HG03039 (cell line): ENCODE results near the gene SLC26A5.
"Not testable (repeated sequence)": the region's sequence is repeated elsewhere in the genome, so short reads cannot be mapped to it uniquely, and the experiment has no call there.

Source experiments
- ATAC-seq: cut with Tn5 transposase; IDR thresholded peaks from one replicate; pipeline ENCODE4 v1.9.1; 2021; ENCODE audit warnings: mild to moderate bottlenecking, moderate library complexity; ENCODE audit not compliant: unreplicated experiment

The SLC26A5 gene

GRCh38 chr7:103405789-103406613, 40.0 kb downstream of the SLC26A5 start:
- not testable (repeated sequence) for ATAC-seq

DNA sequence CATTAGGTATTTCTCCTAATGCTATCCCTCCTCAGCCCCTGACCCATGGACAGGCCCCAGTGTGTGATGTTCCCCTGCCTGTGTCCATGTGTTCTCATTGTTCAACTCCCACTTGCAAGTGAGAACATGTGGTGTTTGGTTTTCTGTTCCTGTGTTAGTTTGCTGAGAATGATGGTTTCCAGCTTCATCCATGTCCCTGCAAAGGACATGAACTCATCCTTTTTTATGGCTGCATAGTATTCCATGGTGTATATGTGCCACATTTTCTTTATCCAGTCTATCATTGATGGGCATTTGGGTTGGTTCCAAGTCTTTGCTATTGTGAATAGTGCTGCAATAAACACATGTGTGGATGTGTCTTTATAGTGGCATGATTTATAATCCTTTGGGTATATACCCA, 46.3 kb downstream of the SLC26A5 start:
- ATAC-seq, result not testable (repeated sequence)

DNA sequence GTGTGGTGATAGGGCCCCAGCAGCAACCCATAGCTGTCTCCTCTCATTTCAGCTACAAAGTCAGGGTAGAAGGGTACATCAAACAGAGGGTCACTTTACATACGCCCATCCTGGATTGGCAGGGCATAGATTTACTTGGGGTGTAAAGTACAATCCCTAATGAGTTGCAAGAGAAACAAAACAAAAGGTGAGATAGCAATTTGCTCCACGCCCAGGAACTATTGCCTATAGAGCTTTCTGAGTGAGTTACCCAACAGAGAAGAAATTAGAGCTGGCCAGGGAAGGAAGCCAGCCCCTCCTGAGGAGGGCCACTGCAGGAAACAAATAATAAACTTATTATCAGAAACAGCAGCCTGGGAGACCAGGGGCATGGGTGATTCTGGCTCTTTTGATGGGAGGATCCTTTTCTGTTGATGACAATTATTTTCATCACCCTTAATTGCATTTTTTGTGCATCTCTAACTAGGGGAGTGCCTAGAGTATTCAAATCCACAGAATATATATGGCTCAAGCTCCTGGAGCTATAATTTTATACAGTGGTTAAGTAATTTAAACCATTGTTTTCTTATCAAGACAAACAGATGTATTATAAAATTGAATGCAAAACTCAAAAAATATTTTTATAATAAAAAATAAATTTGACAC, 47.4 kb downstream of the SLC26A5 start:
- ATAC-seq, result no peak

DNA sequence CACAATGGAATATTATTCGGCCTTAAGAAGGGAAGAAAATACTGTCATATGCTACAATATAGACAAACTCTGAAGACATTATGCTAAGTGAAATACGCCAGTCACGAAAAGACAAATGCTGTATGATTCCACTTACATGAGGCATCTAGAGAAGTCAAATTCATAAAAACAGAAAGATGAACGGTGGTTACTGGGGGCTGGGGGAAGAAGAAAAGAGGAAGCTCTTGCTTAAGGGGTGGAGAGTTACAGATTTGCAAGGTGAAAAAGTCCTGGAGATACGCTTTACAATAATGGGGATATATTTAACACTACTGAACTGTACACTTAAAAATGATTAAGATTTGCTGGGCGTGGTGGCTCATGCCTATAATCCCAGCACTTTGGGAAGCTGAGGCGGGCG, 49.5 kb downstream of the SLC26A5 start:
- no peak for ATAC-seq

DNA sequence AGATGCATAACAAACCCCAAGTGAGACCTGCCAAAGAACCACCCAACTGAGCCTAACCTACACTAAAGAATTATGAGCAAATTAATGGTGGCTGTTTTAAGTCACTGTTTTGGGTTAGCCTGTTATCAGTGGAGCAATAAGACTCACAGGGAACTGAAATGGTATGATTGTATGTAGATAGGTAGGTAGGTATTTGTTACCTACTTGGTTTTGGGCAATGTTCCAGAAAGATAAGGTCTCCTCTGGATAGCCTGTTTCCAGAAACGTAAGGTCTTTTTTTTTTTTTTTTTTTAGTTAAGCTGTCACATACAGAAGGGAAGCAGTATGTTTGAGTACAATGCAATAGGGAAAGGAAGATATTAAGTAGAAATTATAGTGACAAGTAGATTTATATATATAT, 50.9 kb downstream of the SLC26A5 start:
- ATAC-seq, result no peak

DNA sequence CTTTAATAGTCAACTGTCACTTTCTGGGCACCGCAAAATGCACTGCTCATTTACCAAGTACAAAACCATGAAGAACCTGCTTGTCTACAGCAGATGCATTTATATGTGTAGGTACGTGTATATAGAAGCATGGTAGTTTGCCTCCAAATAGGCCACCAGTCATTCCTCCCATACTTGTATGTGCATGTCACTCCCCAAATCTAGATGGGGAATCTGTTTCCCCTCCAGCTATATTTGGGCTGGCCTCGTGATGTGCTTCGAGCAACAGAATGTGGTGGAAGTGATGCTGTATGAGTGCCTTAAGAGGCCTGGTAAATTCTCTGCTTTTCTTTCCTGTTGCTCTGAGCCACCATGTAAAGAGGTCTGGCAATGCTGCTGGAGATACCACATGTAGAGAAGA, 51.4 kb downstream of the SLC26A5 start:
- no peak for ATAC-seq

- no peak for ATAC-seq
These were observed 54.0 kb downstream of the SLC26A5 start for GRCh38 chr7:103391976-103392375.

DNA sequence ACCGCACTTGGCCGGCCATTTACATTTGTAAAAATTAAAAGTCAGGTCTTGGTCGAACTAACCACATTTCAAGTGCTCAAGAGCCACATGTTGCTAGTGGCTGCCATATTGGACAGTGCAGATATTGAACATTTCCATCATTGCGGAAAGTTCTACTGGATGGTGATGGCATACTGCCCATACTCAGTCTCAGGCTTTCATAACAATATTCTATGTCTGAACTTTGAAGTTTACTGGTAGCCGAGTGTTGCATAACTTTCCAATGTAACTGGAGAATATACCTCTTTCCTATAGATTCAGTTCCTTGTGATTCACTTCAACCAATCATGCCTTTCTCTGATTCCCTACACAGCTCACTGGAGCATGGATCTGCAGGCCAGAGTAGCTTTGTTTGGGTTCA, 54.9 kb downstream of the SLC26A5 start:
- no peak for ATAC-seq

DNA sequence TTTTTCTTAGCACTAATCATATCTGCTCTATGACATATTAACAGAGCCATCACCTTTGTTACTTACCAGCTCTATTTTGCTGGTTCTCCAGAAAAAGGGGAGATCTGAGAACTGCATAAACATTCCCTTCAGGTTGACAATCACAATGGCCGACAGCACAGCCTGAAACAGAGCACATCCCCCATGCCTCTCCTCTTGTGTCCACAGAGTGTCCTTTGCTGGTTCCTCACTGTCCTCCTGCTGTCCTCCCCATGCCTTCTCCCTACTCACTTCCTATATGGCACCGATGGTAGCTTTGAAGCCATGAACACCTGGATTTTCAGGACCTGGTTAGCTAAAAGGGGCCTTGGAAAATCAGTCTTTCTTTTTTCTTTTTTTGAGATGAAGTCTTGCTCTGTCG, 56.7 kb downstream of the SLC26A5 start:
- no peak for ATAC-seq

GRCh38 chr7:103388469-103389140, 57.4 kb downstream of the SLC26A5 start:
- no peak for ATAC-seq

- ATAC-seq, result no peak
These were observed 58.8 kb downstream of the SLC26A5 start for GRCh38 chr7:103387242-103387641.

GRCh38 chr7:103382032-103382402, 64.0 kb downstream of the SLC26A5 start:
- no peak for ATAC-seq

- no peak for ATAC-seq
These were observed 64.6 kb downstream of the SLC26A5 start for GRCh38 chr7:103381280-103382031.

DNA sequence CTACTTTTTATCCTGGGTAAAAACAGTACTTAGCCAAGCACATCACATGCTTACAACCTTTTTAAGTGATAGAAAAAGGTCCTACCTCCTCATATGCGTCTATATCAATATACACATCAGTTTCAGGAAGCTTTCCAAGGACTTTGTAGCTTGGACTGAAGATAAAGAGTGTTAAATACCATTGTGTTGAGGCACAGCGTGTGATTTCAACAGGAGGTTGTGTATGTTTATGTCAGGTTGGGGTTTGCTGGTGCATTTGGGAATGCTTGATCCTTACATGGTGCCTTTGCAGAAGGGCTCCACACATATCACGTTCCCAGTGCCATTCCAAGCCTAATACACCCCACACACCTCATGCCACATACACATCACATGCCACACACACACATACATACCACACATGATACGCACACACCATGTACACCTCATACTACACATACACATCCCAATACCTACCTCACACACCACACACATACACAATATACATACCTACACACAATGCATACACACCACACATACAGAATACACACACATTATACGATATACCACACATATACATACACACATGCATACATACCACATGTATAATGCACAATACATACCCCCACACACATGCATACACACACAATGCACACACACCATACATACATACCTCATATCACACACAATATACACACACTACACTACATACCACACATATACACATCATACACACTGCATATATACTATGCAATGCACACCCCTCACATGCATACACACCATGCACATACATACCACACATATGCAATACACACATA, 65.4 kb downstream of the SLC26A5 start:
- no peak for ATAC-seq

DNA sequence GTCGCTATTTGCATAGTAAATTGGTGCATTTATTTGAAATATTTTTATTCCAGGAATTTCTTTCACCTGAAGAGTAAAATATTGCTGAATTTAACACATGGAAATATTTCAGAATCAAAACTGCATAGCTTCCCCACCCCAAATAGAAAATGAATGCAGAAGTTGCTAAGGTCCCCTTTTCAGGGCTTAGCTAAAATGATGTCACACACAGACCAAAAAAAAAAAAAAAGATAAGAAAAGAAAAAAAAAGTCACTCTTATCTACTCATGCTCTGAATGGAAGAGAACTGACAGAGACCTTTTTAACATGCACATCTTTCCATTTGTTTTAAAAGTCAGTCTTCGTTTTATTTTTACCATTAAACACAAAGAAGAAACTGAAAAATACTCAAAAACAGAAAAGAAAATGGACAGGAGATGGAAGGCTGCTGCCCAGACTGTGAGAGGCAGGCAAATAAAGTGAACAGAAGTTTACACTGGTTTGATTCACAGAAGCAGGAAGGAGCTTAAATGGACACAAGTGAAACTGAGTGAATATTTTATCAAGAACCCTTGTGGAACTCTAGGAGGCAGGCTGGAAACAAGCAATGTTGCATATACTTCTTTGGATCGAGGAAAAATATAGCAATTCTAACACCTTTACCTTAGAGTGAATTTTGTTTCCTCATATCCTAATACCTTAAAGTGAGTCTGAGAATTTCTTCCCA, 66.6 kb downstream of the SLC26A5 start:
- ATAC-seq, result no peak

DNA sequence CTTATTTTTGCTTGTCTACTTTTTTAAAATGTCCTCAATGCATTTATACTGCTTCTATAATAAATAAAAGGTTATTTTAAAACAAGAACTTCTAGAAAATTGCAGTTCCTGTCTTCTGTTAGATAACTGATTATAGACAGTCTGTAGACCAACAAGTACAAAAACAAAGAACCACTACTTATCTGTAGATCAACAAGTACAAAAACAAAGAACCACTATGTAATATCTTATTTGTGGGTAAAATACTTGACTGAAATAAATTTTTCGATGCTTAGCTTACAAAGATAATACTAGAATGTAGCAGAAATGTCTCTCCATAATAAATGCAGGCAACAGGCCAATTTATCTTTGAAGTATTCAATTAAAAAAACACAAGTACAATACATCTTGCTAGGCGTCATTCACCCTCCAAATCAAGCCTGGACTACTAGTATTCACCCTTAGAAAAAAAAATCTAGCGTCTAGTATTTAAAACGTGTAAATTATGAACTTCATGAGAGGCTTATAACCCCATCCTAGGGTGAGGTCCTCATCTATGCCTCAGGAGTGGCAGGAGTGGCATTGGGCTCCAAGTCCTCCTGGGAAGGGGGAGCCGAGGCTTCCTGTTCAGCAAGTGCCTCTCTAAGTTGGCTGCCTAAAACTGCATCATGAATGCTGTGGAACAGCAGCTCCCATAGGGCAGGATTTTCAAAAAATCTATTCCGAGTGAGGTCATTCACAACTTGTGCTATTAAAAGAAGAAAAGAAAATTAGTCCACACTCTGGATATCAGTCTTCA, 72.0 kb downstream of the SLC26A5 start:
- no peak for ATAC-seq

GRCh38 chr7:103369432-103369831, 76.6 kb downstream of the SLC26A5 start:
- ATAC-seq, result no peak

DNA sequence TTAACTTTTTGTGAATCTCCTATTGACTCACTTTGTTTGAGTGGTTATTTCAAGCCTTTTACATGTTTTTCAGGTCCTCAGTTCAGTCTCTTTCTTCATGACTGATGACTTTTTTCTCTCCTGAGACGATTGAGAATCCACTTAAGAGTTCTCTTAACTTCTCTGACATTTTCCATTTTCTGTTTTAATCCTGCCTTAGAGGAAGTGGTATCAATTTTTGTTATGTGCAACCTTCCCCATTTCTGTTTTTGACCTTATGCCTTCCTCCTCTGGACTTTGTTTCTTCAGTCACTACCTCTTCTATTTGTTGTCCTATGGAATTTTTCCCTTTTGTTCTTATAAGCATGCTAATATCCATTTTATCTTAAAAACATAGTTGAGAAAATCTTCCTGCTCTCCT, 96.2 kb downstream of the SLC26A5 start:
- no peak for ATAC-seq

DNA sequence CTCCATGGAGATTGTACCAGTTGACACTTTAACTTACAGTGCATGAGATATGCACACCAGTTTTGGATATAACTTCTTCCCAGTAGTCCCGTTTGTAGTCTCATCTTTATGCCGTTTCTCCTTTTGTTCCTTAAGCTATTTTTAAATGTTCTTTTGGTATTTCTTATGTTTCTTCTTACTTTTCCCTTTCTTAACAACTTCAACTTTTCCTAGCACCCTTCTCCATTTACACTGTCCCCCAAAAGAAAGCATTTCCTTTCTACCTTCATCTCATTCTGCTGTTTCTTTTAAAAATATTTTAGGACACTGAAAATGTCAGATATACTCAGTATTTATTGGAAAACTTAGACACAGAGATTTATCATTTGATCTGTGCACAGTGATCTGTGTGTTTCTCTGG, 97.0 kb downstream of the SLC26A5 start:
- no peak for ATAC-seq
